T47D (cell line): ENCODE data around the gene STK26.
"Not testable (repeated sequence)": the region's sequence is repeated elsewhere in the genome, so short reads cannot be mapped to it uniquely, and the experiment has no call there.

ENCODE experiments used
- DNase-seq, 2 experiments: peaks; one replicate each; pipeline versions ENCODE4 v3.0.0 to v3.0.0-alpha.2; 2011 to 2012; ENCODE audit warnings: low read depth in 1 of 2, low spot score in 1 of 2
- JUND ChIP-seq: IDR thresholded peaks from 2 replicates; pipeline ENCODE4 v1.6.1; 2012; ENCODE audit warnings: low read depth
- in situ Hi-C: cut with HindIII; loops from 2 replicates; pipeline ENCODE4 v1.10.0; 2016; ENCODE audit warnings: low sequenced_read_pairs, low pct_unique_long_range_greater_than_20kb

The STK26 gene

GRCh38 chrX:132045456-132045855 lies 22.4 kb downstream of the STK26 start:
- DNase-seq = no peak
- in situ Hi-C loops = no loop called here
- TF ChIP-seq JUND = no peak

- no peak for TF ChIP-seq JUND
- in situ Hi-C loops = no loop called here
- DNase-seq = no peak
Observed at GRCh38 chrX:132046533-132046932, 23.4 kb downstream of the STK26 start.

- in situ Hi-C loops, DNase-seq: not testable (repeated sequence)
Observed at GRCh38 chrX:132051778-132052177, 28.7 kb downstream of the STK26 start.

GRCh38 chrX:132058050-132058449 lies 34.9 kb downstream of the STK26 start:
- TF ChIP-seq JUND = no peak
- DNase-seq = no peak
- in situ Hi-C loops = no loop called here

GRCh38 chrX:132058975-132059374 lies 35.9 kb downstream of the STK26 start:
- in situ Hi-C loops = no loop called here
- TF ChIP-seq JUND = no peak
- no peak for DNase-seq

- in situ Hi-C loops = no loop called here
- no peak for DNase-seq
- no peak for TF ChIP-seq JUND
Observed at GRCh38 chrX:132059973-132060540, 37.0 kb downstream of the STK26 start.

- in situ Hi-C loops = no loop called here
- no peak for DNase-seq
- TF ChIP-seq JUND = no peak
Observed at GRCh38 chrX:132063334-132063733, 40.2 kb downstream of the STK26 start.

GRCh38 chrX:132063862-132064261 lies 40.8 kb downstream of the STK26 start:
- DNase-seq = no peak
- TF ChIP-seq JUND = no peak
- in situ Hi-C loops = no loop called here

- no peak for TF ChIP-seq JUND
- no peak for DNase-seq
- in situ Hi-C loops = no loop called here
Observed at GRCh38 chrX:132068405-132068804, 45.3 kb downstream of the STK26 start.

- no peak for TF ChIP-seq JUND
- DNase-seq = peak in 1 of 2 experiments; percentile 12
- in situ Hi-C loops = no loop called here
Observed at GRCh38 chrX:132071254-132071653, 48.2 kb downstream of the STK26 start.

GRCh38 chrX:132077414-132077813 lies 54.3 kb downstream of the STK26 start:
- in situ Hi-C loops = no loop called here
- no peak for DNase-seq

GRCh38 chrX:132077912-132078311 lies 54.8 kb downstream of the STK26 start:
- no peak for DNase-seq
- in situ Hi-C loops = no loop called here
- no peak for TF ChIP-seq JUND

More at GRCh38 chrX:132077414-132077813, 54.3 kb downstream of the STK26 start:
- no peak for TF ChIP-seq JUND

GRCh38 chrX:132085786-132086185 lies 62.7 kb downstream of the STK26 start:
- TF ChIP-seq JUND = no peak
- in situ Hi-C loops = no loop called here
- no peak for DNase-seq

- no peak for DNase-seq
- in situ Hi-C loops = no loop called here
- no peak for TF ChIP-seq JUND
Observed at GRCh38 chrX:132086672-132087071, 63.6 kb downstream of the STK26 start.
